Middle frontal gyrus (tissue), 1 donor: Measurements from ENCODE around the gene PLCG2.
"Not testable (repeated sequence)": the region's sequence is repeated elsewhere in the genome, so short reads cannot be mapped to it uniquely, and the experiment has no call there.

Source experiments
- DNase-seq: peaks from one replicate; pipeline ENCODE4 v3.0.0-alpha.2; 2015; ENCODE audit warnings: low spot score; ENCODE audit errors: extremely low spot score

PLCG2 gene

DNA sequence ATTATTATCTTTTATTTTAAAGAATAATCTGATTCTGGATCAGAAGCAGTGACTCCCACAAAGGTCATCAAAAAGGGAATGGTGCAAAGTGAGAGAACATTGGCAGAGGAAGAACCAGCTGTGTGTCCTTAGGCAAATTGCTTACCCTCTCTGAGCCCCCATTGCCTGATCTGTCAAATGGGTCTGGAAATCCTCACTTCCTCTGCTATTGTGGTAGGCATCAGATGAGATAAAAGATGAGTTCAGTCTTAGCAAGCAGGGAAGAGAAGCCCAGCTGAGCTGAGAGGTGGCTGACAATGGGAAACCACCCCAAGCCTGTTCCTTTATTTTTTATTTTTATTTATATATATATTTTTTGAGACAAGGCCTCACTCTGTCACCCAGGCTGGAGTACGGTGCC is 24.2 kb upstream of the PLCG2 start:
- DNase-seq: no peak

GRCh38 chr16:81755915-81756614 is 23.0 kb upstream of the PLCG2 start:
- DNase-seq: no peak

DNA sequence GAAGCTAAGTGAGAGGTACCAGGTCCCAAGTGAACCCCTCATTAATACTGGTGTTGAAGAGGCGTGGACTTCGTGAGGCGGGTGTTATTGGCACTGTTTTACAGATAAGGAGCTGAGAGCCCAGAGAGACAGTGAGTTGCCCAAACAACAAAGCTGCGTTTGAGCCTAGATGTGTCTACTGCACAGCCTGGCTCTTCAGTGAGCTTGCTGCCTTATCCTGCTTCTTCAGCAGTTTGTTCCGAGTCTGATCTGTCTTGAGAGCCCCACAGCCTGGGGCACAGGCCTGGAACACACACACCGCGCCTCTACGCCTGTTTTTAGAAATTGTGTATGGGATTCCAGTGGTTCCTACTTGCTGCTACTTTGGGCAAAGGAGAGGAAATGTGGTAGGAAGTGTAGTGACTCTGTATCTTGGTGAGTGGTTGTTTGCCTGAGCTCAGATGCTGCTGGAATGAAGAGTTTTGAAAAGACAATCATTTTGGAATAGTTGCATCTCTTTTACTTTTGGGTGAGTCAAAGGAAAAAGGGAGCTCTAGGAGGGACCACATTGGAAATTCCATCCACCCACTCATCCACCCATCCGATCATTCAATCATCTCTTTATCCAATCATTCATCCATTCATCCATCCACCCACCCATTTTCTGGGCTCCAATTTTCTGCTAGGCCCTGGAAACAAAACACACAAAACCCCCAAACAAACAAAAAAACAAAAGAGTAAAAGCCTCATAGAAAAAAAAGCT is 22.3 kb upstream of the PLCG2 start:
- no peak for DNase-seq

DNA sequence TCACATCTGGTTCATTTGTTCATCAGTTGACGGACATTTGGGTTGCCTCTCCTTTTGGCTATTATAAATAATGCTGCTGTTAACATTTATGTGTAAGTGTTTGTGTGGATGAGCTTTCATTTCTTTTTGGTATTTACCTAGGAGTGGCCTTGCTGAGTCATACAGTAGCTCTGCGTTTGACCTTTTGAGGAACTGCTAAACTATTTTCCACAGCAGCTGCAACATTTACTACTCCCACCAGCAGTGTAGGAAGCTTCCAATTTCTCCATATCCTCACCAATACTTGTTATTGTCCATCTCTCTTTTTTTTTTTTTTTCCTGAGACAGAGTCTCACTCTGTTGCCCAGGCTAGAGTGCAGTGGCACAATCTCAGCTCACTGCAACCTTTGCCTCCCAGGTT is 20.7 kb upstream of the PLCG2 start:
- DNase-seq: no peak

DNA sequence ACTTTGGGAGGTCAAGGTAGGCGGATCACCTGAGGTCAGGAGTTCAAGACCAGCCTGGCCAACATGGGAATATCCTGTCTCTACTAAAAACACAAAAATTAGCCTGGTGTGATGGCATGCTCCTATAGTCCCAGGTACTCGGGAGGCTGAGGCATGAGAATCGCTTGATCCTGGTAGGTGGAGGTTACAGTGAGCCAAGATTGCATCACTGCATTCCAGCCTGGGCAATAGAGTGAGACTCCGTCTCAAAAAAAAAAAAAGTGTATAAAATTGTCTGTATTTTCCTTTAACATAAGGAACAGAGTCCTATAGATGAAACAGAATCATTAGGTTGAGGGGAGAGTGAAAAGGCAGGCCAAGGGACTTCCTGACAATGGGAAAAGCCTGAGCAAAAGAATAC is 16.8 kb upstream of the PLCG2 start:
- DNase-seq: not testable (repeated sequence)

DNA sequence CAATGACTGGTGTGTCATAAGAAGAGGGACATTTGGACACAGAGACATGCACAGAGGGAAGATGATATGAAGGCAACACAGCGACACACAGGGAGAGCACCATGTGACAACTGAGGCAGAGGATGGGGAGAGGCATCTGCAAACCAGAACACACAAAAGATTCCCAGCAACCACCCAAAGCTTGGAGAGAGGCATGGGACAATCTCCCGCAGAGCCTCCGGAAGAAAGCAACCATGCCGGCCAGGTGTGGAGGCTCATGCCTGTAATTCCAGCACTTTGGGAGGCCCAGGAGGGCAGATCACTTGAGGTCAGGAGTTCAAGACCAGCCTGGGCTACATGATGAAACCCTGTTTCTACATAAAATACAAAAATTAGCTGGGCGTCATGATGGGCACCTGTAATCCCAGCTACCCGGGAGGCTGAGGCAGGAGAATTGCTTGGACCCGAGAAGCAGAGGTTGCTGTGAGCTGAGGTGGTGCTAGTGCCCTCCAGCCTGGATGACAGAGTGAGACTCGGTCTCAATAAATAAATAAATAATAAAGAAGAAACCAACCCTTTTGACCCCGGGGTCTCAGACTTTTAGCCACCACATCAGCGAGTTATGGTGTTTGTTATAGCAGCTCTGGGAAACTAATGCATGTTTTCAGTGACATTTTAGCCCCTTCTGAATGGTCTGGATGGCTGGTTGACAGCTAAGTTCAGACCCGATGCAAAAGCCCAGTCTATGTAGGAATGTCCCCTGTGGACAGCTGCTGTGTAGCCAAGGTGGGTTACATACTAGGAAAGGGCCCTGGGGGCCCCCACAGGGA is 13.8 kb upstream of the PLCG2 start:
- no peak for DNase-seq

DNA sequence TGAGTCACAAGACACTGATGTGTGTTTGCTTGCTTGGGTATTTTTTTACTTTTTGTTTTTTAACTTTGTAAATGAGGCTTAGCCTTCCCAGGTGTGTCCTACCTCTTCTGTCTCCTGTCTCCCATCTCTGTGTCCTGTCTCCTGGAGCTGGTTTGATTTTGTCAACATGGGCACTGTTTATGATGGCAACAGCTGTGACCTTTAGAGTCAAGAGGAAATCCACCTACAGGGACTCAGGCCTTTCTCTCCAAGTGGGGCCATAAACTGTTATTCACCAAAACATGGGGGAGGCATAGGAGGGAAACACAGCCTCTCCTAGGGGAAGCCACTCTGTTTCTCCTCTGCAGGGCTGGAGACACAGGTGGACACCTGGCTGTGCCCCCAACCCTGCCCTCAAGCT is 13.1 kb upstream of the PLCG2 start:
- DNase-seq: no peak

DNA sequence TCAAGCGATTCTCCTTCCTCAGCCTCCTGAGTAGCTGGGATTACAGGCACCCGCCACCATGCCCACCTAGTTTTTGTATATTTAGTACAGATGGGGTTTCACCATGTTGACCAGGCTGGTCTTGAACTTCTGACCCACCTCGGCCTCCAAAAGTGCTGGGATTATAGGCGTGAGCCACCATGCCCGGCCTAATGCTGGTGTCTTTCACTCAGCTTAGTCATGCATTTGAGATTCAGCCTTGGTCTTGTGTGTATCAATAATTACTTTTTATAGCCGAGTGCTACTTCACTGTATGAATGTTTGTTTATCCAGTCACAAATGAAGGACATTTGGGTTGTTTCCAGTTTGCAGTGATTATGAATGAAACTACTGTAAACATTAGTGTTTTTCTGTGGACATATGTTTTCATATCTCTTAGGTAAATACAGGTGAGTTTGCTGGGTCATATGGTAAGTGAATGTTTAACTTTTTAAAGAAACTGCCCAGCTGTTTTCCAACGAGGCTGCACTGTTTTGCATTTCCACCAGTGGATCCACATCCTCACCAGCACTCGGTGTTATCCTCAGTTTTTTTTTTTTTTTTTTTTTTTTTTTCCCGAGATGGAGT is 11.0 kb upstream of the PLCG2 start:
- no peak for DNase-seq

DNA sequence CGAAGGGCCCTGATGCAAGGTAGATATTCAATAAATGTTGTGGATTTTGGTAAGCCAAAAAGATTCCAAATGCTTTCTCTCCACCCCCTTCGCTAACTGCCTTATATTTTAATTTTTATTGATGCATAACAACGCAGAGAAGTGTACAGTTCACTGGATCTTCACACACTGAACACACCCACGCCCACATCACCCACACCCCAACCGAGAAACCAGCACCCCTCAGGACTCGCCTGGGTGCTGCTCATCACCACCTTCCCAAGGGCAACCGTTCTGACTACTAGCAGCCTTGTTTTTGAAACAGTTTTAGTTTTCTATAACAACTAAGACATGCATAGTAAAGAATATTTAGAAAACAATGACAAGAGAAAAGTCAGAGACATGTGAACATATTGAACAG is 9.1 kb upstream of the PLCG2 start:
- no peak for DNase-seq

- DNase-seq: no peak
Observed at GRCh38 chr16:81774348-81774747, 4.7 kb upstream of the PLCG2 start.

- DNase-seq: no peak
Observed at GRCh38 chr16:81775570-81775969, 3.5 kb upstream of the PLCG2 start.

DNA sequence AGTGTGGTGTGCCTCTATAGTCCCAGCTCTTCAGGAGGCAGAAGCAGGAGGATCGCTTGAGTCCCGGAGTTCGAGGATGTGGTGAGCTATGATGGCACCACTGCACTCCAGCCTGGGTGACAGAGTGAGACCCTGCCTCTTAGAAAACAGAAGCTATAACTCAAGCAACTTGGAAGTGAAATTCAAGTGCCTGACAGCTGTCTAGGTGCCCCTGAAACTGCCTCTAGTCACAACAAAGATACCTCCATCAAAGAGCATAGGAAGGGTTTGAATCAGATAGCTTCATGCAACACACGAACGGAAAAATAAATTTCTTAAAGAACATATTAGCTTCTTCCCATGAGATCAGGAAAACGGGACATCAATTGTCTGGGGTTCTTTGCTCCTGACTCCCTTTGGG is 860 bp upstream of the PLCG2 start:
- DNase-seq: no peak

GRCh38 chr16:81779536-81780320 is 637 bp downstream of the PLCG2 start:
- no peak for DNase-seq

GRCh38 chr16:81780350-81780749 is 1.3 kb downstream of the PLCG2 start:
- DNase-seq: no peak

DNA sequence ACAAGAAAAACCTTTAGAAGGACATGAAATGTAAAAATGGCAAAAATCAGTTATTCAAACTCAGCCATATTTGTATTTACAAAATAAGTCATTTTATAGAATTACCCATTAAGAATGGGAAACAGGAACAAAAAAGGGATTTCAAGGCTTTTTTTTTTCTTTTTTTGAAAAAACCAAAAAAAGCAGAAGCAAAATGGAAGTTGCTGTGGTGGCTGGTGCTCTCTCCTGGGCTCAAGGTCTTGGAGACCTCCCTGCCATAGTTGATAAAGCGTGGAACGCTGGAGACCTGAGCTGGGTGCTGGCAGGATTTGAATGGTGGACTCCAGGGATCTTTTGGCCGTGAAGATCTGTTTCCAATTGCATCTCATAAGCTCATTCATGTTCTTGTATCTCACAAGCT is 3.1 kb downstream of the PLCG2 start:
- DNase-seq: no peak

- no peak for DNase-seq
Observed at GRCh38 chr16:81784072-81784795, 5.1 kb downstream of the PLCG2 start.

- no peak for DNase-seq
Observed at GRCh38 chr16:81785138-81785924, 6.2 kb downstream of the PLCG2 start.

- DNase-seq: no peak
Observed at GRCh38 chr16:81786321-81786720, 7.2 kb downstream of the PLCG2 start.

GRCh38 chr16:81786868-81787267 is 7.8 kb downstream of the PLCG2 start:
- DNase-seq: no peak

GRCh38 chr16:81787659-81788058 is 8.6 kb downstream of the PLCG2 start:
- DNase-seq: no peak
